PC-9 (cell line): ENCODE results near the gene CDON. TPM values are rescaled to one million over a fixed set of nuclear protein-coding genes. Genes with fewer than 3 reads are reported as not detected.

Experiments
- BruUV-seq: library from RNA; stranded (reverse); fragments of 400-500 nt; replicated peaks from 2 replicates; lab custom pipeline; 2021; lab: Mats Ljungman, UMichigan
- CTCF ChIA-PET: fragments of 300-600 bp; sonication (Branson Sonifier 250); formaldehyde crosslinking; loops from one replicate; lab custom pipeline; 2022; ENCODE audit warnings: antibody characterized with exemption; lab: Charles Lee
- POLR2A ChIA-PET: fragments of 300-600 bp; sonication (Branson Sonifier 250); formaldehyde crosslinking; loops from one replicate; lab custom pipeline; 2022; ENCODE audit warnings: antibody characterized with exemption; ENCODE audit not compliant: unreplicated experiment; lab: Charles Lee
- DNase-seq, 2 experiments: peaks; one replicate each; pipeline versions ENCODE4 v3.0.0 to v3.0.0-alpha.2; 2015 to 2022; ENCODE audit warnings: mixed read lengths in 1 of 2
- H2AFZ ChIP-seq: fragments of 200-600 bp; sonication (generic); 2 replicates; pipeline ENCODE4 v1.8.1; 2017; ENCODE audit warnings: antibody characterized with exemption
- H3F3A ChIP-seq: fragments of 200-600 bp; sonication (generic); 2 replicates; pipeline ENCODE4 v1.8.1; 2017; ENCODE audit warnings: antibody characterized with exemption, mild to moderate bottlenecking, low read depth; ENCODE audit not compliant: insufficient read depth
- H3K27ac ChIP-seq: fragments of 200-600 bp; sonication (generic); 2 replicates; pipeline ENCODE4 v1.6.1; 2016; ENCODE audit warnings: mixed run types
- H3K27me3 ChIP-seq: fragments of 200-600 bp; sonication (generic); 2 replicates; pipeline ENCODE4 v1.6.1; 2016; ENCODE audit warnings: low read depth, mixed run types; ENCODE audit not compliant: insufficient read depth
- H3K36me3 ChIP-seq: fragments of 200-600 bp; sonication (generic); 2 replicates; pipeline ENCODE4 v1.6.1; 2016; ENCODE audit warnings: low read depth, mixed run types
- H3K4me1 ChIP-seq: fragments of 200-600 bp; sonication (generic); replicated peaks from 2 replicates; pipeline ENCODE4 v1.6.1; 2016; ENCODE audit warnings: mixed run types; ENCODE audit not compliant: insufficient read depth
- H3K4me2 ChIP-seq: fragments of 200-600 bp; sonication (generic); 2 replicates; pipeline ENCODE4 v1.6.1; 2017; ENCODE audit warnings: mixed run types
- H3K4me3 ChIP-seq: fragments of 200-600 bp; sonication (generic); 2 replicates; pipeline ENCODE4 v1.6.1; 2016; ENCODE audit warnings: mixed run types
- H3K79me2 ChIP-seq: fragments of 200-600 bp; sonication (generic); 2 replicates; pipeline ENCODE4 v1.6.1; 2017; ENCODE audit warnings: low read depth, mixed run types
- H3K9me2 ChIP-seq: fragments of 200-600 bp; sonication (generic); 2 replicates; pipeline ENCODE4 v1.8.1; 2017; ENCODE audit warnings: mild to moderate bottlenecking; ENCODE audit not compliant: insufficient read depth
- H3K9me3 ChIP-seq: fragments of 200-600 bp; sonication (generic); 2 replicates; pipeline ENCODE4 v1.8.1; 2016; ENCODE audit warnings: low read depth; ENCODE audit not compliant: insufficient read depth
- H4K20me1 ChIP-seq: fragments of 200-600 bp; sonication (generic); 2 replicates; pipeline ENCODE4 v1.8.1; 2017; ENCODE audit not compliant: insufficient read depth
- EZH2 ChIP-seq: fragments of 200-600 bp; sonication (generic); IDR thresholded peaks from 2 replicates; pipeline ENCODE4 v1.8.0; 2017; ENCODE audit warnings: antibody characterized with exemption, low read depth
- intact Hi-C: fragments of 100-400 bp; cut with micrococcal nuclease; formaldehyde crosslinking; loops from one replicate; pipeline ENCODE4 v1.10.0; 2022; ENCODE audit not compliant: unreplicated experiment
- total RNA-seq: library from RNA; stranded (reverse); gene quantifications from 2 replicates; pipeline ENCODE4 v1.2.3, GENCODE V29; 2021
- TF ChIP-seq, protein P1 (sequence below): fragments of 200-600 bp; sonication (generic); conservative IDR thresholded peaks from 2 replicates; pipeline ENCODE4 v1.6.1; 2017; ENCODE audit warnings: mixed run types, antibody characterized with exemption, mild to moderate bottlenecking, moderate library complexity

Gene CDON
- total RNA-seq, 1 experiment from 2014 or later, result 10.0 TPM

DNA sequence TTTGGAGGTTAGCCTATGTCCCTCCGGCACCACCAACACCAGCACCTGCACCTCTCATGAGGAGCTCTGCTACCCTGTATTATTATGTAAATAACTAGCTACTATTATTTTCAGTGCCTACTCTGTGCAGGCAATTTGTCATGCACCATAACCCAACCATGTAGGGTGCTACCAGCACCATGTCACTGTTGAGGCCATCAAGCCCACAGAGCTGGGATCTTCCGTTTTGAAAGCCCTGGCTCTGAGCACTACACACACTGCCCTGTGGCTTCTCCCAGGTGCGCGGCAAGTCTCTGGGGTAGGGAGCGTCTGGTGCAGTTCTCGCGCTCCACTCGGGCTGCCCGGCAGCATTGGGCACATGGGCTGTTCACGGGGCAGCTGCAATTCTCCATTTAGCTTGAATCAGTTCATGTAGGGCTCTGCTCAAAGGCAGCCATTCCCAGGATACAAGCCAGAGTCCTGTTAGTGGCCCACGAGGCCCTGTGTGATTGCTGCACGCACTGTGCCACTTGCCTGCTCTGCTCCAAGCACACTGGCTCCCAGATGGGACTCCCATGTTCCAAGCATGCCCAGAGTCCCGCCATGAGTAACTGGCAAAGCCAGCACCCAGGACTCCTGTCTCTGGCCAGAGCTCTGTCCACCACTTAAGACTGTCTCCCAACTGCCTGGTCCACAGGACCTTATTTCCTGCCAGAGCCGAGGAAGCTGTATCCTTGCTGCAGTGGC is 42.5 kb upstream of the CDON start:
- intact Hi-C loops, result no loop called here
- peaks cover 26% of the 10 kb centered on the region for H3K4me1 ChIP-seq
- TF ChIP-seq, protein P1, sequence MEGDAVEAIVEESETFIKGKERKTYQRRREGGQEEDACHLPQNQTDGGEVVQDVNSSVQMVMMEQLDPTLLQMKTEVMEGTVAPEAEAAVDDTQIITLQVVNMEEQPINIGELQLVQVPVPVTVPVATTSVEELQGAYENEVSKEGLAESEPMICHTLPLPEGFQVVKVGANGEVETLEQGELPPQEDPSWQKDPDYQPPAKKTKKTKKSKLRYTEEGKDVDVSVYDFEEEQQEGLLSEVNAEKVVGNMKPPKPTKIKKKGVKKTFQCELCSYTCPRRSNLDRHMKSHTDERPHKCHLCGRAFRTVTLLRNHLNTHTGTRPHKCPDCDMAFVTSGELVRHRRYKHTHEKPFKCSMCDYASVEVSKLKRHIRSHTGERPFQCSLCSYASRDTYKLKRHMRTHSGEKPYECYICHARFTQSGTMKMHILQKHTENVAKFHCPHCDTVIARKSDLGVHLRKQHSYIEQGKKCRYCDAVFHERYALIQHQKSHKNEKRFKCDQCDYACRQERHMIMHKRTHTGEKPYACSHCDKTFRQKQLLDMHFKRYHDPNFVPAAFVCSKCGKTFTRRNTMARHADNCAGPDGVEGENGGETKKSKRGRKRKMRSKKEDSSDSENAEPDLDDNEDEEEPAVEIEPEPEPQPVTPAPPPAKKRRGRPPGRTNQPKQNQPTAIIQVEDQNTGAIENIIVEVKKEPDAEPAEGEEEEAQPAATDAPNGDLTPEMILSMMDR, result no peak
- H3K9me3 ChIP-seq, result no peaks in the 10 kb centered on the region
- no TSS peak for BruUV-seq
- no peaks in the 10 kb centered on the region for H3K36me3 ChIP-seq
- H3K27me3 ChIP-seq, result no peaks in the 10 kb centered on the region
- no peak for DNase-seq
- ChIA-PET POLR2A (no interaction called here), CTCF (no interaction called here)
- no peaks in the 10 kb centered on the region for H4K20me1 ChIP-seq
- no peak overlapping the region for H2AFZ ChIP-seq
- H3F3A ChIP-seq, result peaks cover 10% of the 10 kb centered on the region; the same call in 1 of the 2 replicates
- H3K4me2 ChIP-seq, result no peak overlapping the region
- H3K79me2 ChIP-seq, result no peaks in the 10 kb centered on the region
- H3K9me2 ChIP-seq, result no peaks in the 10 kb centered on the region
- no peak overlapping the region for H3K4me3 ChIP-seq
- H3K27ac ChIP-seq, result no peak overlapping the region

DNA sequence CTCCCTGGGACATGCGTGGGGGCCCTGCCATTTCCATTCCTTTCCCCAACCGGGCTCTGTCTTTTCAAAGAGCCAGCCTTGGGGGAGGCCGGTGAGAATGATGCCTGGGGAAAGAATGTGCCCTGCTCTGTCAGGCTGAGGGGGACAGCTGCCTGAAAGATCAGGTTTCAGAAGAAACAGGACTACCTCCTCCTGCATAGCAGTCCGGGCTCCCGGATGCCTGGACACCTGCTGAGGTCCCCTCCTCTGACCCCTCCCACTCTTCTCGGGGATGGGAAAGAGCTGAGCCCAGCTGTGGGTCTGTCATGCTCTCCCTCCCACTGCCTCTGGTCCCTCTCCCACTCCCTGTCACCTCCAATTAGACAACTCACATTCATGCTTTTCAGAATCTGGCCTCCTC is 41.8 kb upstream of the CDON start:
- no peaks in the 10 kb centered on the region for H3K9me3 ChIP-seq
- peaks cover 7% of the 10 kb centered on the region; the same call in 1 of the 2 replicates for H3F3A ChIP-seq
- no peak for TF ChIP-seq EZH2
- TF ChIP-seq, protein P1, result no peak
- H2AFZ ChIP-seq, result no peak overlapping the region
- intact Hi-C loops, result no loop called here
- peak; percentile 49 to 55 for DNase-seq
- H4K20me1 ChIP-seq, result no peaks in the 10 kb centered on the region
- ChIA-PET CTCF (interaction anchor here (0.9 kb wide), 1 partner anchor 32 kb away, joined by 4 read pairs; no protein-coding TSS in a partner anchor), POLR2A (interaction anchor here (0.5 to 0.6 kb wide), 2 partner anchors 16 to 24 kb away, joined by 3 to 9 read pairs; no protein-coding TSS in a partner anchor)
- no peaks in the 10 kb centered on the region for H3K27me3 ChIP-seq
- no peak overlapping the region for H3K4me3 ChIP-seq
- H3K4me1 ChIP-seq, result peaks cover 18% of the 10 kb centered on the region
- no peaks in the 10 kb centered on the region for H3K9me2 ChIP-seq
- no peaks in the 10 kb centered on the region for H3K79me2 ChIP-seq
- H3K36me3 ChIP-seq, result no peaks in the 10 kb centered on the region
- BruUV-seq, result no TSS peak
- no peak overlapping the region for H3K4me2 ChIP-seq
- no peak overlapping the region for H3K27ac ChIP-seq

DNA sequence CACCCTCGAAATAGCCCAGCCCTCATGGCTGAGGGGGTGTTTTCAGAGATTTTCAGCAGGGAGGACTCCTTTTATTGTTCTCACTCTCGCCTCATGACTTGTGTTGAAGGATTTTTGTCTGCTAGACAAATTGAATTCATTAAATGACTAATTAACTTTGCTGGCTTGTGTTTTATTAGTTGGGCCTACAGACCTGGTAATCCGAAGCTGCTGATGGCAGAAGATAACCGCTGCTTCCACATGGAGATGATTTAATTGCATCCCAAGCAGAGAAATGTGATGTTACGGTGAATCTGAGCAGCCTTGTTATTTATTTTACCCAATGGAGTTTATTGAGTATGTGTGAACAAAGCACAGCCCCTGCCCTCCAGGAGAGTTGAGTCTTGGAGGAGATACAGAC is 40.5 kb upstream of the CDON start:
- Histone ChIP-seq H3K9me2 (no peaks in the 10 kb centered on the region), H3F3A (no peaks in the 10 kb centered on the region), H4K20me1 (no peaks in the 10 kb centered on the region), H3K4me2 (no peak overlapping the region), H2AFZ (no peak overlapping the region), H3K36me3 (no peaks in the 10 kb centered on the region), H3K4me1 (peaks cover 8% of the 10 kb centered on the region; the same call in 1 of the 2 replicates), H3K9me3 (no peaks in the 10 kb centered on the region), H3K27me3 (no peaks in the 10 kb centered on the region), H3K27ac (no peak overlapping the region), H3K4me3 (no peak overlapping the region), H3K79me2 (no peaks in the 10 kb centered on the region)
- DNase-seq, result no peak
- POLR2A ChIA-PET, result no interaction called here
- intact Hi-C loops, result no loop called here
- BruUV-seq, result no TSS peak
- CTCF ChIA-PET, result no interaction called here
- TF ChIP-seq EZH2, result no peak
- TF ChIP-seq, protein P1, result no peak
